Measurements from ENCODE around the gene NPHP4. TPM values are rescaled to one million over a fixed set of nuclear protein-coding genes. Genes with fewer than 3 reads are reported as not detected.

Gene NPHP4
- polyA plus RNA-seq, 1 donor from 2014 or later, result 0.71 TPM

DNA sequence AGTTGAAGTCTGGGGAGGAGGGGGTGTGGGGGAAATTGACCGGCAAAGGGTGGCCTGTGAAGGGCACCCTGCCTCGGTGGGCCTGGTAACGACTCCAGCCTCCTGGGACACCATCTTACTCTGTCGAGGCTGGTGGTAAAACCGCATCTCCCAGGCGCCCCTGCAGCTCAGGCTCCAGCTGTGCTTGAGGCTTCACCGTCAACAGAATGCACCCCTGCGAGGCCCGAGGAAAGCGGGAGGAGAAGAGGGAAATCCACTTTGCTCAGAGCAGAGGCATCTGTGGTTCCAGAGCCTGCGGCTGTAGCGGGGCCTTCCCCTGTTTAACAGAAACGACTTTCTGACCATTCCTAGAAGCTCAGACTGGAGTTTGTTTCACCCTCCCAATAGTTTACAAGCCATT is 165.6 kb downstream of the NPHP4 start:
- H3K27me3 Mint-ChIP-seq, result peaks cover 4% of the 10 kb centered on the region
- H3K27ac Mint-ChIP-seq, result peak overlapping the region in 1 of 3 donors; percentile 45
- no peaks in the 10 kb centered on the region for H3K4me1 Mint-ChIP-seq
- H3K9me3 Mint-ChIP-seq, result peaks cover 5 to 13% (median 6%) of the 10 kb centered on the region in 3 donors
- H3K36me3 Mint-ChIP-seq, result no peaks in the 10 kb centered on the region
- H3K4me3 Mint-ChIP-seq, result no peak overlapping the region

DNA sequence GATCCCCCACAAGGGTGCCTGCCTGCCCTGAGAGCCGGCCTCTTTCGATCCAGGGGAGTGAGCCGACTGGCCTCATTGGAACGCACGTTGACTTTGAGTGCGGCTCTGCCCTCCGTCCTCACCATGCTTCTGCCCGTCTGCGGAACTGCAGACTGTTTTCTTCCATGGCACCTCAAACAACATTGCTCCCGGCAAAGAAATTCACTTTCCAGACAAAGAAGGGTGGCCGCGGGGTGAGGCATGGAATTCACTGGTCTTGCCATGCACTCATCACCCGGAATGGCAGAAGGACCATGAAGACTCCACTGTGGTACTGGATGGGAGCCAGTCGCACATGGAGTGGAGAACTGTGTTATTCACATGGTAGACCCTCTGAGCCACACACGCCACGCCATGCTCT is 169.5 kb downstream of the NPHP4 start:
- Mint-ChIP-seq H3K4me1 (no peaks in the 10 kb centered on the region), H3K4me3 (no peak overlapping the region), H3K9me3 (peaks cover 2 to 8% (median 6%) of the 10 kb centered on the region in 3 donors), H3K27ac (no peak overlapping the region), H3K36me3 (no peaks in the 10 kb centered on the region), H3K27me3 (peaks cover 5% of the 10 kb centered on the region)

DNA sequence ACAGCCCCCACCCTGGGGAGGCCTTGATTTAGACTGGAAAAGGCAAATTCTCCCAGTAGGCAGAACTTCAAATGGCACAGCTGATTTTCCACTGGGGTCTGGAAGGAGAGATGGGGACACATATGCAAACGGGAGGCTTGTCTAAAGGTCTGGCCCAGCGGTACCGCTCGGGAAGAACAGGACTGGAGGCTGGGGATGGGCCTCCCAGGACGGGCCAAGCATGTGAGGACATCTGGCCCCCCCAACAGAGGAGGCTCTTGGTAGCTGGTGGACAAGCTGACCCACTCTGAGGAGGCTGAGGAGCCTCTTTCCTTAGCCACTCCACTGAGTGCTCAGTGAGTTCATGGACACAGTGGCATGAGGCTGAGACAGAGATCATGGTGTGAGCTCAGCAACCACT is 170.0 kb downstream of the NPHP4 start:
- H3K9me3 Mint-ChIP-seq, result peaks cover 2 to 8% (median 6%) of the 10 kb centered on the region in 3 donors
- no peak overlapping the region for H3K27ac Mint-ChIP-seq
- H3K4me1 Mint-ChIP-seq, result no peaks in the 10 kb centered on the region
- peaks cover 5% of the 10 kb centered on the region for H3K27me3 Mint-ChIP-seq
- H3K4me3 Mint-ChIP-seq, result no peak overlapping the region
- H3K36me3 Mint-ChIP-seq, result no peaks in the 10 kb centered on the region

DNA sequence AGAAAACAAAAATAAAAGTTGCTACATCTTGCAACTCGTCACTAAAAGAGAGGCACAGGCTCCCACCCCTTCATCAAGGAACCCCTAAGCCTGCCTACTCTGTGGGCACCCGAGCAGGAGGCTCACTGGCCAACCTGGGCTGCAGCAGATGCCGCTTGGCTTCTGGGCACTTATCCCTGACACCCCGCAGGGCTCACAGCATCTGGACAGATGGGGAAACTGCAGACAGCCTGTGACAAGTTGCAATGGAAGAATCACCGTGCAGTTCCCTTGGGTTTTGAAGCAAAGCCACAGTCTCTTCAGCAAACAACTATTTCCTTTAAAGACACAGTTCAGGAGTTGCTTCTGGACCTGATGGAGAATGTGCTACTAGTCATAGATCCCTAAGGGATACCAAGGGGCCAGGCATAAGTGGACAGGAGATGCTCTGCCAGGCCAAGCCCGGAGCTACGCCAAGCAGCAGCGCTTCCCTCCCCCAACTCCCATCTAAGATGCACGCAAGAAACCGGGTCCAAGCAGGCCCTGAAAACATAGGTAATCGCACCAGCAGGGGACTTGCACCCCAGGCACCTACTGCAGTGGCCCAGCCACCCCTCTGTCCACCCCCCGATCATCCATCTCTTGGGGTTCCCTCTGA is 170.6 kb downstream of the NPHP4 start:
- Mint-ChIP-seq H3K27me3 (peaks cover 5% of the 10 kb centered on the region), H3K9me3 (peaks cover 2 to 8% (median 6%) of the 10 kb centered on the region in 3 donors), H3K36me3 (no peaks in the 10 kb centered on the region), H3K27ac (no peak overlapping the region), H3K4me1 (no peaks in the 10 kb centered on the region), H3K4me3 (no peak overlapping the region)

DNA sequence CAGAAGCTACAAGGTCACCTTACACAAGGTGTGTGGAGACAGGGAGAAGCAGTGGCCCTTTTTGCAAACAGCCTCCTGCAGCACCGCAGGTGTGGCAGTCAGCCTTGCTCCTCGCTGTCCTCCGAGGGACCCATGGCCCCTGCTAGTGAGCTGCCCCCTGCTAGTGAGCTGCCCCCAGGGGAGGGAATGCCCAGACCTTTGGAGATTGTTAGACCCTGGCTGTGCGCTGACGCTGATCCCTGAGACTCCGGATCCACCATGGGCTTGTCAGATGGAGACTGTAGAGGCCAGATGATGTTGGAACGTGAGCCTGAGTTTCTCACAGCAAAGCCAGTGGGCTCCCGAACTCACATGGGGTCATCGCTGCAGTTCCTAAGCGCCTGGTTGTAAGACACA is 172.2 kb downstream of the NPHP4 start:
- Mint-ChIP-seq H3K9me3 (peaks cover 2 to 4% (median 4%) of the 10 kb centered on the region in 3 donors), H3K36me3 (no peaks in the 10 kb centered on the region), H3K27ac (no peak overlapping the region), H3K27me3 (peaks cover 5% of the 10 kb centered on the region), H3K4me3 (no peak overlapping the region), H3K4me1 (no peaks in the 10 kb centered on the region)

DNA sequence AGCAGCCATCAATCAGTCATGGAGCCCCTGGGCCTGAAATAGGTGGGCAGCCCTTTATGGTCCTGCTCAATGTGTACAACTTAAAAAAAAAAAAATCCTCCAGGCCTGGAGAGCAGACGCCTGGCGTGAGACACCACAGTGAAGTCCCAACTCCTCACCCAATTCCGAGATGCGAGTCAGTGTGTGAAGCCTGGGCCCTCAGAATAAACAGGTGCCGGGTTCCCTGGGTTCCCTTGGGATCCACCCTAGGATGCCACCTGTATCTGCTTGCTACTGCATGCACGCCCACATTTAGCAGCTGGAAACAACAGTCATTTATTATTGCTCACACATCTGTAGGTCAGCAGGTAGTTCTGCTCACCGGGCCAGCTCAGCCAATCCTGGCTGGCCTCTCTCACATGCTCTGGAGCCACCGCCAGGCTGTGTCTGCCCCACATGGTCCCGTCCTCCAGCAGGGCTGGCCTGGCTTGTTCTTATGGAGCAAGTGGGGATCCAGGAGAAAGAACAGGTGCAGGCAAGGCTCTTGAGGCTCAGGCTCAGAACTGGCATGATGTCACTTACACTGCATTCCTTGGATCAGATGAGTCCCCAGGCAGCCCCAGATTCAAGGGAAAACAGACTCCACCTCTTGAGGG is 172.7 kb downstream of the NPHP4 start:
- no peak overlapping the region for H3K4me3 Mint-ChIP-seq
- H3K27ac Mint-ChIP-seq, result no peak overlapping the region
- H3K27me3 Mint-ChIP-seq, result peaks cover 5% of the 10 kb centered on the region
- H3K36me3 Mint-ChIP-seq, result no peaks in the 10 kb centered on the region
- H3K4me1 Mint-ChIP-seq, result no peaks in the 10 kb centered on the region
- peaks cover 2 to 4% (median 2%) of the 10 kb centered on the region in 3 donors for H3K9me3 Mint-ChIP-seq

DNA sequence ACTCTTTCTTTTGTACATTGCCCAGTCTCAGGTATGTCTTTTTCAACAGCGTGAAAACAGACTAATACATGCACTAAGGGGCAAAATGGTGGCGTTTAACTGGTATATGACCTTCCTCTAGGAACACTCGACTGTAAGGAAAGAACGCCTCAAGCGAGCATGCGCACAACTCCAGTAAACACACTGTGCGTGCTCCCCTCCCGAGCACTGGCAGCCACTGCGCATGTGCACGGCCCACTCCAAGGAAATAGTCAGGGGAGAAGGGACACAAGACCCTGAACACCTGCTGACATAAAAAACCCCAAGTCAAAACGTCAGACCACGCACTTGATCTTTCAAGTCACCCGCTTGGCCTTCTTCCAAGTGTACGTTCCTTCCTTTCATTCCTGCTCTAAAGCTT is 173.5 kb downstream of the NPHP4 start:
- Mint-ChIP-seq H3K9me3 (no peaks in the 10 kb centered on the region), H3K36me3 (no peaks in the 10 kb centered on the region), H3K27me3 (peaks cover 5% of the 10 kb centered on the region)

DNA sequence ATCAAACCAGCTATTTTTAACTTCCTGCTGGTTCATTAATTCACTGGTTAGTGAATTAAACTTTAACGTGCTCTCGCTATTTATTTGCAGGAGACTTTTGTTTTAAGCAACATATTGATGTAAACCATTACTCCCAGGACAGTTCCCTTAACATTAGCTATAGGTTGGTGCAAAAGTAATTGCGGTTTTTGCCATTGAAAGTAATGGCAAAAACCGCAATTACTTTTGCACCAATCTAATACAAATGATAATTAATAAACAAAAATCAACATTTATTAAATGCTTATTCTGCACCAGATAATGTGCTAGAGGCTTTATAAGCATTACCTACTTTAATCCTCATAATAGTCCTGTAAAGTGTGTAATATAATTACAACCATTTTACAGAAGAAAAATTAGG is 176.5 kb downstream of the NPHP4 start:
- H3K9me3 Mint-ChIP-seq, result no peaks in the 10 kb centered on the region
- no peak overlapping the region for H3K27ac Mint-ChIP-seq
- no peaks in the 10 kb centered on the region for H3K4me1 Mint-ChIP-seq
- no peaks in the 10 kb centered on the region for H3K36me3 Mint-ChIP-seq
- H3K4me3 Mint-ChIP-seq, result no peak overlapping the region
- H3K27me3 Mint-ChIP-seq, result peaks cover 2% of the 10 kb centered on the region

More for the DNA sequence above, 173.5 kb downstream of the NPHP4 start:
- Mint-ChIP-seq H3K4me1 (no peaks in the 10 kb centered on the region), H3K4me3 (no peak overlapping the region), H3K27ac (no peak overlapping the region)

DNA sequence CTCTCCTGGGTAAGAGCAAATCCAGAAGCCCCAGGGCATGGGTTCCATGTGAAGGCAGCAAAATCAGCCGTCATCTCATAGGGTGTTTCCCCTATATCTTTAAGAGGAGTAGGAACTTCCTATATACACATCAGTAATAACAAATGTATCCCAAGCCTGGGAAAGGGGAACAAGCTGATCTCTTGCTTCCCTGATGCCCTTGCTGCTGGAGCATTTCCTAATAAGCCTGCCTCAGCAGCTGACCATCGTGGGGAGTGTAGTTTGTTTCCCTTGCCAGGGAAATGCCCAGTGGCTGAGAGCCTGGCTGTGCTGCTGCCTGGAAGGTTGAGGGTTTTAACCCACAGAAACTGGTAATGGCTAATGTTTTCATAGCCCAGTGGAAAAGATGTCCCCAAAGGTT is 177.0 kb downstream of the NPHP4 start:
- Mint-ChIP-seq H3K27ac (no peak overlapping the region), H3K4me1 (no peaks in the 10 kb centered on the region), H3K27me3 (peaks cover 2% of the 10 kb centered on the region), H3K4me3 (no peak overlapping the region), H3K9me3 (no peaks in the 10 kb centered on the region), H3K36me3 (no peaks in the 10 kb centered on the region)

DNA sequence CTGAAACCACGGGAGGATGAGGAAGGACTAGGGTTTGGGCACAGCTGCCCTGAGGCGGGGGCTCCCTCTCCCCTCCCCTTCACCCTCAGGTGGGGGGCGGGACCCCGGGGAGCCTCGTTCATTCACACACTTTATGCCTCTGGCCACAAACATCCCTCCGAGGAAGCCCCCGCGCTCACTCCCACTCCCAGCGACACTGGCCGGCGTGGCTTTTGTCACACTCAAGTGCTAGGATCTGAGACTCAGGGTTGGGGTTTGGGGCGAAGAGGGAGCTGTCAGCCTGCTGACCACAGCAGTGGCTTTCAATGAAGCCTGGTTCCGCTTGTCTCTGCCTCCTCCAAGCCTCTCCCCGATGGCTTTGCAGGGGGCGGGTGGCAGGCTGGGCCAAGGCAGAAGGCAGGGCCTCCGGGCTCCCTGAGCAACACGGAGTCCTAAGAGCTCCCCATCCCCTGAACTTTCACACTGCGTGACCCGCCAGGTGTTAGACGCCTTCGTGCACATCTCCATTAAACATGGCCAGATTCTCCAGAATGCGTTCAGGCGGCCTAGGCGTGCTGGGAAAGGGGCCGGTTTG is 178.1 kb downstream of the NPHP4 start:
- Mint-ChIP-seq H3K9me3 (no peaks in the 10 kb centered on the region), H3K27me3 (peaks cover 2% of the 10 kb centered on the region), H3K27ac (no peak overlapping the region), H3K36me3 (no peaks in the 10 kb centered on the region), H3K4me3 (peak overlapping the region in 1 of 4 donors; percentile 39), H3K4me1 (no peaks in the 10 kb centered on the region)

DNA sequence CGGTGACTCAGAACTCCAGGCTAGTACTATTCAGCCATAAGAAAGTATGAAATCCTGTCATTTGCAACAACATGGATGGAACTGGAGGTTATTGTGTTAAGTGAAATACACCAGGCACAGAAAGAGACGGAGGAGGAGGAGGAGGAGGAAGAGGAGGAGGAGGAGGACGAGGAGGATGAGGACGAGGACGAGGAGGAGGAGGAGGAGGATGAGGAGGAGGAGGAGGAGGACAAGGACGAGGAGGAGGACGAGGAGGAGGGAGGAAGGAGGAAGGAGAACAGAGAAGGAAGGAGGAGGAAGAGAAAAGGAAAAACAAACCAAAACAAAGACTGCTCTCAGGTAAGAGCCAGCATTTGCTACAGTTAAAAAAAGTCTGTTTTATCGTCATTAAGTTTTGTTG is 178.7 kb downstream of the NPHP4 start:
- H3K4me1 Mint-ChIP-seq, result no peaks in the 10 kb centered on the region
- H3K4me3 Mint-ChIP-seq, result no peak overlapping the region
- no peaks in the 10 kb centered on the region for H3K9me3 Mint-ChIP-seq
- no peaks in the 10 kb centered on the region for H3K36me3 Mint-ChIP-seq
- no peaks in the 10 kb centered on the region for H3K27me3 Mint-ChIP-seq
- no peak overlapping the region for H3K27ac Mint-ChIP-seq

Other genes with a start within 250 kb of the NPHP4 start
- gene KCNAB2, start 53.5 kb upstream of the NPHP4 start, polyA plus RNA-seq, result 20.4 TPM
- not detected for gene CHD5, start 187.9 kb upstream of the NPHP4 start, polyA plus RNA-seq
- 302 TPM for gene RPL22, start 207.2 kb upstream of the NPHP4 start, polyA plus RNA-seq
- 0.23 TPM for gene RNF207, start 213.7 kb upstream of the NPHP4 start, polyA plus RNA-seq
- 14.2 TPM for gene ICMT, start 243.5 kb upstream of the NPHP4 start, polyA plus RNA-seq

Measured in IgD-negative memory B cell (primary cell).